GM18526 (cell line): ENCODE measurements around the gene MAGEB16.

Source experiments
- POLR2A ChIP-seq: IDR thresholded peaks from 3 replicates; pipeline ENCODE4 v1.6.1; 2011; ENCODE audit not compliant: insufficient read length; ENCODE audit errors: extremely low read depth

The MAGEB16 gene

DNA sequence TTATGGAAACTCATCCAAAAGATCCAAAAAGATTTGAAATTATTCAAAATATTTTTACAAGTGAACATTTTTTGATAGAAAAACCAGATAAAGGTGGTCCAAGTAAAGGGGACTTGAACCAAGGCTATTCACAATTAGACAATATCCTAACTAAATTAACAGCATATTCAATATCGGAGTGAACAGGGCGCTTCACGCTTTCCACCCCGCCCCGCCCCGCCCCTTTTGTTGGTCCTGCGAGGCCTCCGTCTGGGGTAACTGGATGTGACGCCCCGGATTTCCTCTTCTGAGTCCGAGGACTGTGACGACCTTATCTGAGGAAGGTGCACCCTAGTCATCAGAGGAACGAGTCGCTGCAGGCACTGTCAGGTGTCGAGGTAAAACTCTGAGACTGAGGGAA lies at the start of gene MAGEB16:
Gene MAGEB16 (plus strand): TSS at position 301 of the 400 bp plus-strand sequence. CDS start 3,855 bp downstream, outside the sequence.
- TF ChIP-seq POLR2A: no peak

DNA sequence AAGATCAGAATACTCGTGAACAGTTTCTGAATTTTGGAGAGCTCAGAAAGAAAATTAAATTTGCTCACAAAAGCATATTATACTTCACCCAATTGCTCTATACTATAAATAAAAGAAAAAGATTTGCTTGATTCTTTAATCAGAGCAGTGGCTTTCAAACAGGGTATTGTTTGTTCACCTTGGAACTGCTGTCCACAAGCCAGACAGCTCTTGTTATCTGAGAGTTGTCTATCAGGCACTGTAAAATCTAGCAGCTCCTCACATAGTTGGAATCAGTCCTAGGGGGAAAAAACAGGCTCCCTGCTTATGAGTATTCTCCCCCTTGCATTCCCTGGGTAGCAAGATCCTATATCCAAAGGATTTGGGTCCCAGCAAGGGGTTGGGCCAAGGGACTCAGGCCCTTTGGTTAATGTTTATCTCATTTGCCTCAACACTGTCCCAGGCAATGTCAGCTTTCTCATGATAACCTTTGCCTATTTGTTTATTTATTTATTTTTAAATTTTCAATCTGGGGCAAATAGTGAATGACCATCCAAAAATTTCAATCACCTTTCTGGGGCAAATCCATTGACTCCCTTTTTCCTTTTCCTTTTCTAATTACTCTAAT lies 24.1 kb upstream of the MAGEB16 start:
- TF ChIP-seq POLR2A: no peak

DNA sequence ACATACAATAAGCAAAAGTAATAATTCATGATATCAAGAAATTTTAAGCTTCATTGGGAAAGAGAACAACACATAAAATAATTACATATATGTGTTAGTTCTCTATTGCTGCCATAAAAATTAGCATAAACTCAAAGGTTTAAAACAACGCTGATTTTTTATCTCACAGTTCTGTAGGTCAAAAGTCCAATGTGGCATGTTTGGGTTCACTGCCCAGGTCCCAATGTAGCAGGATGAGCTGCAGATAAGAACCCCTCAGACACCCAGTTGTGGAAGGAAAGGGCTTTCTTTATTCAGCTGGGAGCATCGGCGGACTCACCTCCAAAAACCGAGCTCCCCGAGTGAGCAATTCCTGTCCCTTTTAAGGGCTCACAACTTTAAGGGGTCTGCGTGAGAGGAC lies 13.1 kb upstream of the MAGEB16 start:
- no peak for TF ChIP-seq POLR2A

GRCh38 chrX:35786271-35786670 lies 11.9 kb upstream of the MAGEB16 start:
- TF ChIP-seq POLR2A: no peak

- no peak for TF ChIP-seq POLR2A
Observed at GRCh38 chrX:35787867-35788266, 10.3 kb upstream of the MAGEB16 start.

- TF ChIP-seq POLR2A: no peak
Observed at GRCh38 chrX:35800474-35800873, 2.3 kb downstream of the MAGEB16 start.

DNA sequence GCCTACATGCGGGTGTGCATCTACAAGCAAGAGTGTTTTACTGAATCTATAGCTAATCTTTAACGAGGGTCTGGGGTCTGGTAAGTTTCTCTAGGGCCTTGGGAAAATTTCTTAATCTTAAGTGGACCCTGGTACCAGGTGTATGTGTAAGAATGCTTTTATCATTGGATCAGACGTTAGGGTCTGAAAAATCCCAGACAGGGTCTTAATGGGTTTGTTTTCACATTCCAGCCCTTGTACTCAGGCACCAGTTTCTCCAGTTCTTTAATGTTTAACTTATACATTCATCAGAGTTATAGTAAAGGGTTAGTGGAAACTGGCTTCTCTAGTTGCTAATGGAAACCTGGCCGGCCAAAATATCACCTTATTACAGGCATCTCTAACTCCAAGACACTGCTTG lies 11.6 kb downstream of the MAGEB16 start:
- TF ChIP-seq POLR2A: no peak

GRCh38 chrX:35819241-35819640 lies 21.1 kb downstream of the MAGEB16 start:
- TF ChIP-seq POLR2A: no peak

DNA sequence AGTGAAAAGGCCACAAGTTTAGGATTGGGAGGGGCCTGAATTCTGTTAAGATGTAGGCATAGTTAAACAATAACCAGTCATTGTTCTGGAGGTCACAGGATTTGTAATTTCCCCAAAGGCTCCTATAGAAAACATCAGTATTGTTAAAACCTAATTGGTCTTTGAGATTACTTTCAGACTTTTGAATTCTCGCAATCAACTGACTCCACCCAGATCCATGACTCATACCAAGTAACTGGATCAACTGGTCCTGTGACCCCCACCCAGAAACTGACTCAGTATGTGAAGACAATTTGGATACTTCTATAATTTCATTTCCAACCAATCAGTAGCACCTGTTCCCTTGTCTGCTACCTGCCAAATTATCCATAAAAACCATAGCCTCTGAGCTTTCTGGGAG lies 28.4 kb downstream of the MAGEB16 start:
- no peak for TF ChIP-seq POLR2A

GRCh38 chrX:35829501-35829900 lies 31.4 kb downstream of the MAGEB16 start:
- TF ChIP-seq POLR2A: no peak

- no peak for TF ChIP-seq POLR2A
Observed at GRCh38 chrX:35841872-35842271, 43.7 kb downstream of the MAGEB16 start.

GRCh38 chrX:35842674-35843073 lies 44.5 kb downstream of the MAGEB16 start:
- TF ChIP-seq POLR2A: no peak

DNA sequence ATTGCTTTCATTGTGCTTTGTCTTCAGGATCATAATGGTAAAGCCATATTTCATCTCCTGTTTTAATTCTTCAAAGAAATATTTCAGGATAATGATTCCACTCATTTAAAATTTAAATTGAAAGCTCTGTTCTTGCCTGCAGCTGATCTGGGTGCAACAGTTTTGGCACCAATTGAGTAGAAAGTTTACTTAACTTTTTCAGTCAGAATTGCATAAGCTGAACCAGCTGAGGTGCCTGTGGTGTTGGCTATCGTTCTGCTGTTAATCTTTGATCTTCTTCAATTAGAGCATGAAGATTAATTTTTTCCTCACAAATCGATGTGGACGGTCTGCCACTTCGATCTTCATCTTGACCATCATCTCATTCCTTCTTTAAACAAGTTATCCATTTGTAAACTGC lies 49.6 kb downstream of the MAGEB16 start:
- TF ChIP-seq POLR2A: no peak
